Upper lobe of right lung (tissue), 1 donor: Measurements from ENCODE around the gene SIK2. TPM values are rescaled to one million over a fixed set of nuclear protein-coding genes. Genes with fewer than 3 reads are reported as not detected.

Source experiments
- ATAC-seq: fragments of 200-7000 bp; cut with Tn5 transposase; one replicate; pipeline ENCODE4 v1.9.1; 2020; ENCODE audit warnings: mild to moderate bottlenecking, moderate library complexity
- DNase-seq: peaks from one replicate; pipeline ENCODE4 v3.0.0-alpha.2; 2020
- H3K27ac ChIP-seq: fragments of 200-600 bp; one replicate; pipeline ENCODE4 v1.8.0; 2022
- H3K27me3 ChIP-seq: fragments of 200-600 bp; one replicate; pipeline ENCODE4 v1.8.0; 2022; ENCODE audit warnings: mild to moderate bottlenecking
- H3K36me3 ChIP-seq: fragments of 200-600 bp; one replicate; pipeline ENCODE4 v1.8.0; 2022
- H3K4me1 ChIP-seq: fragments of 200-600 bp; one replicate; pipeline ENCODE4 v1.8.0; 2022
- H3K4me3 ChIP-seq: fragments of 200-600 bp; one replicate; pipeline ENCODE4 v1.8.0; 2022; ENCODE audit warnings: mild to moderate bottlenecking
- H3K9me3 ChIP-seq: fragments of 200-600 bp; one replicate; pipeline ENCODE4 v1.8.0; 2022
- CTCF ChIP-seq: fragments of 200-600 bp; IDR thresholded peaks from one replicate; pipeline ENCODE4 v1.8.0; 2022; ENCODE audit warnings: antibody characterized with exemption
- intact Hi-C: fragments of 100-400 bp; cut with DNase I; formaldehyde crosslinking; loops from one replicate; pipeline ENCODE4 v1.11.0; 2022
- total RNA-seq: library from RNA; stranded (reverse); fragmentation: NEBNext Ultra II Directional; extraction: Animal tissue kit (Norgen Biotek cat#: 25700); gene quantifications from one replicate; pipeline ENCODE4 v1.2.1, GENCODE V29; 2021
- donor health status: DM: no; HTN: yes; CAD: no; lungs with severe emphysema.

SIK2 gene
- total RNA-seq, 1 donor from 2014 or later, result 32.6 TPM

GRCh38 chr11:111598559-111598958 lies 3.7 kb upstream of the SIK2 start:
- Histone ChIP-seq H3K4me1 (peaks cover 8% of the 10 kb centered on the region), H3K4me3 (no peak overlapping the region), H3K9me3 (no peaks in the 10 kb centered on the region), H3K27me3 (no peaks in the 10 kb centered on the region), H3K36me3 (no peaks in the 10 kb centered on the region), H3K27ac (no peak overlapping the region)
- DNase-seq, result no peak
- intact Hi-C loops, result loop anchor here (10.0 kb wide), 1 partner anchor 236 kb away; no protein-coding TSS in a partner anchor
- no peak for ATAC-seq
- TF ChIP-seq CTCF, result no peak

DNA sequence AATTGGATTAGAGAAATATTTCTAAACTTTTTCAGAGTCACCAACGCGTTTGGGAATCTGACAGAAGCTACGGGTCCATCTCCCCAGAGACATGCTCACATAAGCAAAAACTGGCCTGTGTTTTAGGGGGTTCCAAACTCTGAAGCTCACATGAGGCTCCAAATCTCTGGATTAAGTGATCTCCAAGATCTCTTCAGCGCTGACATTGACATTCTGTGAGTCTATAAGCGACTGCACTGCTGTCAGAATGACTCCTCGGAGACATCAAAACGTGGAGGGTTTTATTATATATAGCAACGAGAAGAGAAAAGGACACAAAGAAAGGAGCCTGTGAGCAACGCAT lies 642 bp upstream of the SIK2 start:
- Histone ChIP-seq H3K27ac (peak overlapping the region; percentile 94), H3K27me3 (no peaks in the 10 kb centered on the region), H3K4me3 (peak overlapping the region; percentile 84), H3K9me3 (no peaks in the 10 kb centered on the region), H3K4me1 (peaks cover 29% of the 10 kb centered on the region), H3K36me3 (no peaks in the 10 kb centered on the region)
- DNase-seq, result no peak
- TF ChIP-seq CTCF, result no peak
- intact Hi-C loops, result loop anchor here (5.0 kb wide), 1 partner anchor 176 kb away; no protein-coding TSS in a partner anchor
- no peak for ATAC-seq

- no peak for TF ChIP-seq CTCF
- intact Hi-C loops, result loop anchor here (5.0 kb wide), 1 partner anchor 174 kb away; no protein-coding TSS in a partner anchor
- no peaks in the 10 kb centered on the region for H3K36me3 ChIP-seq
- DNase-seq, result no peak
- peaks cover 35% of the 10 kb centered on the region for H3K4me1 ChIP-seq
- peak overlapping the region; percentile 84 for H3K4me3 ChIP-seq
- no peaks in the 10 kb centered on the region for H3K27me3 ChIP-seq
- ATAC-seq, result peak; percentile 42
- H3K9me3 ChIP-seq, result no peaks in the 10 kb centered on the region
- H3K27ac ChIP-seq, result peak overlapping the region; percentile 94
Measured at GRCh38 chr11:111602865-111603610, 789 bp downstream of the SIK2 start.

- H3K4me1 ChIP-seq, result peaks cover 35% of the 10 kb centered on the region
- no peaks in the 10 kb centered on the region for H3K9me3 ChIP-seq
- H3K27ac ChIP-seq, result peak overlapping the region; percentile 94
- TF ChIP-seq CTCF, result no peak
- H3K4me3 ChIP-seq, result peak overlapping the region; percentile 84
- no peaks in the 10 kb centered on the region for H3K27me3 ChIP-seq
- DNase-seq, result no peak
- intact Hi-C loops, result loop anchor here (5.0 kb wide), 1 partner anchor 174 kb away; no protein-coding TSS in a partner anchor
- no peak for ATAC-seq
- H3K36me3 ChIP-seq, result no peaks in the 10 kb centered on the region
Measured at GRCh38 chr11:111603611-111604130, 1.4 kb downstream of the SIK2 start.

GRCh38 chr11:111604392-111605009 lies 2.3 kb downstream of the SIK2 start:
- Histone ChIP-seq H3K36me3 (no peaks in the 10 kb centered on the region), H3K27me3 (no peaks in the 10 kb centered on the region), H3K4me3 (peak overlapping the region; percentile 84), H3K4me1 (peaks cover 35% of the 10 kb centered on the region), H3K27ac (no peak overlapping the region), H3K9me3 (no peaks in the 10 kb centered on the region)
- DNase-seq, result no peak
- intact Hi-C loops, result loop anchor here (5.0 kb wide), 1 partner anchor 173 kb away; no protein-coding TSS in a partner anchor
- ATAC-seq, result no peak
- TF ChIP-seq CTCF, result peak; percentile 58
